GM12878 (cell line): ENCODE results near the gene CNIH2. TPM values are rescaled to one million over a fixed set of nuclear protein-coding genes. Genes with fewer than 3 reads are reported as not detected.

Experiments used
- ASH2L ChIP-seq: fragments of 300-600, 200-600 bp; sonication (generic); IDR thresholded peaks from 2 replicates; pipeline ENCODE4 v1.6.1; 2017; ENCODE audit warnings: low read depth, mild to moderate bottlenecking, borderline replicate concordance
- CREM ChIP-seq: IDR thresholded peaks from 2 replicates; pipeline ENCODE4 v1.6.1; 2014; ENCODE audit warnings: antibody characterized with exemption, low read depth
- ETV6 ChIP-seq, 2 experiments: fragments of 450-650 bp in 1 of 2; IDR thresholded peaks in 1 of 2; conservative IDR thresholded peaks in 1 of 2; 2 replicates each; pipeline ENCODE4 v1.6.1; 2014; ENCODE audit warnings: antibody characterized with exemption in 1 of 2, borderline replicate concordance in 1 of 2, low read depth in 1 of 2, mild to moderate bottlenecking in 1 of 2, moderate library complexity in 1 of 2
- FOS ChIP-seq: IDR thresholded peaks from 3 replicates; pipeline ENCODE4 v1.6.1; 2011; ENCODE audit warnings: borderline replicate concordance; ENCODE audit not compliant: insufficient read length; ENCODE audit errors: extremely low read depth
- GATAD2B ChIP-seq: fragments of 450-650 bp; conservative IDR thresholded peaks from 2 replicates; pipeline ENCODE4 v1.6.1; 2017; ENCODE audit warnings: low read depth, mild to moderate bottlenecking, moderate library complexity
- HDGF ChIP-seq: fragments of 450-650 bp; IDR thresholded peaks from 2 replicates; pipeline ENCODE4 v1.6.1; 2016; ENCODE audit warnings: antibody characterized with exemption
- NFXL1 ChIP-seq: fragments of 450-650 bp; IDR thresholded peaks from 2 replicates; pipeline ENCODE4 v1.6.1; 2017; ENCODE audit warnings: antibody characterized with exemption, mild to moderate bottlenecking, borderline replicate concordance
- RAD21 ChIP-seq: IDR thresholded peaks from 2 replicates; pipeline ENCODE4 v1.6.1; 2011; ENCODE audit warnings: mild to moderate bottlenecking, low read depth, low read length, moderate library complexity; ENCODE audit not compliant: insufficient read depth
- SMARCA5 ChIP-seq: fragments of 450-650 bp; IDR thresholded peaks from 2 replicates; pipeline ENCODE4 v1.6.1; 2017; ENCODE audit warnings: mild to moderate bottlenecking
- TCF7 ChIP-seq: IDR thresholded peaks from 2 replicates; pipeline ENCODE4 v1.6.1; 2014; ENCODE audit warnings: antibody characterized with exemption, borderline replicate concordance
- YBX1 ChIP-seq: fragments of 450-650 bp; IDR thresholded peaks from 2 replicates; pipeline ENCODE4 v1.6.1; 2016; ENCODE audit warnings: antibody characterized with exemption
- ZNF24 ChIP-seq: fragments of 450-650 bp; IDR thresholded peaks from 2 replicates; pipeline ENCODE4 v1.6.1; 2017; ENCODE audit warnings: antibody characterized with exemption, mild to moderate bottlenecking
- polyA plus RNA-seq, 11 experiments: library from polyadenylated mRNA; depleted of rRNA in 4 of 11; unstranded in 6 of 11; stranded (reverse) in 5 of 11; fragments of >200 nt; fragmentation: Nextera tagmentation in 4 of 11; fragmentation: Illumina TruSeq in 1 of 11; extraction: Ambion mirVana in 4 of 11; extraction: Trizol in 1 of 11; gene quantifications; 1 replicate in 1 of 11; 2 replicates in 10 of 11; pipeline versions ENCODE4 v1.2.1 to v1.2.3, GENCODE V29; 2011 to 2016; ENCODE audit warnings: inconsistent platforms in 2 of 11, missing spikeins in 2 of 11, low read depth in 1 of 11
- total RNA-seq, 4 experiments: library from RNA; depleted of rRNA in 3 of 4; stranded (reverse); fragments of >200 nt in 3 of 4; fragmentation: Illumina TruSeq in 1 of 4; extraction: Trizol in 1 of 4; gene quantifications; 2 replicates each; pipeline versions ENCODE4 v1.2.1 to v1.2.3, GENCODE V29; 2013 to 2021
- TF ChIP-seq, protein P1 (sequence below): IDR thresholded peaks from 2 replicates; pipeline ENCODE4 v1.6.1; 2011; ENCODE audit warnings: low read depth, low read length, improper control_type of control experiment, borderline replicate concordance
- TF ChIP-seq, protein P2 (sequence below): fragments of 450-650 bp; IDR thresholded peaks from 2 replicates; pipeline ENCODE4 v1.6.1; 2016; ENCODE audit warnings: mild to moderate bottlenecking
- TF ChIP-seq, protein P3 (sequence below): fragments of 450-650 bp; conservative IDR thresholded peaks from 2 replicates; pipeline ENCODE4 v1.6.1; 2017; ENCODE audit warnings: mild to moderate bottlenecking, moderate library complexity
- TF ChIP-seq, protein P4 (sequence below): fragments of 450-650 bp; IDR thresholded peaks from 2 replicates; pipeline ENCODE4 v1.6.1; 2017; ENCODE audit warnings: mild to moderate bottlenecking
- TF ChIP-seq, protein P5 (sequence below): fragments of 450-650 bp; IDR thresholded peaks from 2 replicates; pipeline ENCODE4 v1.6.1; 2016; ENCODE audit warnings: mild to moderate bottlenecking, moderate library complexity, borderline replicate concordance
- TF ChIP-seq, protein P6 (sequence below): IDR thresholded peaks from 2 replicates; pipeline ENCODE4 v1.6.1; 2012; ENCODE audit warnings: low read depth, low read length, improper control_type of control experiment

Gene CNIH2
- total and polyA plus RNA-seq, 10 of the 15 experiments (the other 5 are each of a cell fraction or from before 2014, with no cell fraction given): 0.07 to 1.3 (median 0.68) TPM; not detected in 2

DNA sequence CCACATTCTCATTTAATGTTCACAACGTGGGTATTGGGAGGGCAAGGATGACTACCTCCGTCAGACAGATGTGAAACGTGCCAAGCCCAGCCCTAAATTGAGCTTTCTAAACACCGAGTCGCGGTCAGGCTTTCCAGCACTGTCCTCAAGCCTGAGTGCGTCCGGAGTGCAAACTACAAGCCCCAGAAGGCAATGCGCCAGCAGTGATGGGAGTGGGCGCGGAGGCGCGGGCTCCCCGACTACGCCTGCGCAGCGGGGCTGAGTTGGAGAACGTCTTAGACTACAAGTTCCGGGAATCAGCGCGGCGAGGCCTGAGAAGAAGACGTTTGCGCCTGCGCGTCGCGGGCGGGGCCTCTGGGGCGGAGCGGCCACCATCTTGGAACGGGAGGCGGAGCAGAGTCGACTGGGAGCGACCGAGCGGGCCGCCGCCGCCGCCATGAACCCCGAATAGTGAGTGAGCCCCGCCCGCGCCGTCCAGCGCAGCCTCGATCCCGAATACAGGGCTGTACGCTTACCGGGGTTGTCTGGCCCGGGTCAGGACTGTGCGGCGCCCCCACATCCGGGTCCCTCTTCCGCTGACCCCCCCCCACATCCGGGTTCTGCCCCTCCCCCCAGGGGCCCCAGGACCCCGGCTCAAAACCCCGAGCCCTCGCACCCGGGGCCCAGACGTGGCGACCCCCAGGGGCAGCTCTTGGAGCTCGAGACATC is 9.6 kb upstream of the CNIH2 start, which contains the start of gene RAB1B (continued):
- TF ChIP-seq HDGF: peak; percentile 57
- no peak for TF ChIP-seq FOS
- TF ChIP-seq, protein P1, sequence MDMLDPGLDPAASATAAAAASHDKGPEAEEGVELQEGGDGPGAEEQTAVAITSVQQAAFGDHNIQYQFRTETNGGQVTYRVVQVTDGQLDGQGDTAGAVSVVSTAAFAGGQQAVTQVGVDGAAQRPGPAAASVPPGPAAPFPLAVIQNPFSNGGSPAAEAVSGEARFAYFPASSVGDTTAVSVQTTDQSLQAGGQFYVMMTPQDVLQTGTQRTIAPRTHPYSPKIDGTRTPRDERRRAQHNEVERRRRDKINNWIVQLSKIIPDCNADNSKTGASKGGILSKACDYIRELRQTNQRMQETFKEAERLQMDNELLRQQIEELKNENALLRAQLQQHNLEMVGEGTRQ: no peak
- TF ChIP-seq, protein P2, sequence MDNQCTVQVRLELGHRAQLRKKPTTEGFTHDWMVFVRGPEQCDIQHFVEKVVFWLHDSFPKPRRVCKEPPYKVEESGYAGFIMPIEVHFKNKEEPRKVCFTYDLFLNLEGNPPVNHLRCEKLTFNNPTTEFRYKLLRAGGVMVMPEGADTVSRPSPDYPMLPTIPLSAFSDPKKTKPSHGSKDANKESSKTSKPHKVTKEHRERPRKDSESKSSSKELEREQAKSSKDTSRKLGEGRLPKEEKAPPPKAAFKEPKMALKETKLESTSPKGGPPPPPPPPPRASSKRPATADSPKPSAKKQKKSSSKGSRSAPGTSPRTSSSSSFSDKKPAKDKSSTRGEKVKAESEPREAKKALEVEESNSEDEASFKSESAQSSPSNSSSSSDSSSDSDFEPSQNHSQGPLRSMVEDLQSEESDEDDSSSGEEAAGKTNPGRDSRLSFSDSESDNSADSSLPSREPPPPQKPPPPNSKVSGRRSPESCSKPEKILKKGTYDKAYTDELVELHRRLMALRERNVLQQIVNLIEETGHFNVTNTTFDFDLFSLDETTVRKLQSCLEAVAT: no peak
- no peak; the same call in 1 of the 2 replicates for TF ChIP-seq GATAD2B
- TF ChIP-seq SMARCA5: no peak
- no peak for TF ChIP-seq RAD21
- no peak for TF ChIP-seq ZNF24
- TF ChIP-seq, protein P3, sequence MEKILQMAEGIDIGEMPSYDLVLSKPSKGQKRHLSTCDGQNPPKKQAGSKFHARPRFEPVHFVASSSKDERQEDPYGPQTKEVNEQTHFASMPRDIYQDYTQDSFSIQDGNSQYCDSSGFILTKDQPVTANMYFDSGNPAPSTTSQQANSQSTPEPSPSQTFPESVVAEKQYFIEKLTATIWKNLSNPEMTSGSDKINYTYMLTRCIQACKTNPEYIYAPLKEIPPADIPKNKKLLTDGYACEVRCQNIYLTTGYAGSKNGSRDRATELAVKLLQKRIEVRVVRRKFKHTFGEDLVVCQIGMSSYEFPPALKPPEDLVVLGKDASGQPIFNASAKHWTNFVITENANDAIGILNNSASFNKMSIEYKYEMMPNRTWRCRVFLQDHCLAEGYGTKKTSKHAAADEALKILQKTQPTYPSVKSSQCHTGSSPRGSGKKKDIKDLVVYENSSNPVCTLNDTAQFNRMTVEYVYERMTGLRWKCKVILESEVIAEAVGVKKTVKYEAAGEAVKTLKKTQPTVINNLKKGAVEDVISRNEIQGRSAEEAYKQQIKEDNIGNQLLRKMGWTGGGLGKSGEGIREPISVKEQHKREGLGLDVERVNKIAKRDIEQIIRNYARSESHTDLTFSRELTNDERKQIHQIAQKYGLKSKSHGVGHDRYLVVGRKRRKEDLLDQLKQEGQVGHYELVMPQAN: no peak; the same call in 1 of the 2 replicates
- TF ChIP-seq TCF7: no peak
- TF ChIP-seq, protein P4, sequence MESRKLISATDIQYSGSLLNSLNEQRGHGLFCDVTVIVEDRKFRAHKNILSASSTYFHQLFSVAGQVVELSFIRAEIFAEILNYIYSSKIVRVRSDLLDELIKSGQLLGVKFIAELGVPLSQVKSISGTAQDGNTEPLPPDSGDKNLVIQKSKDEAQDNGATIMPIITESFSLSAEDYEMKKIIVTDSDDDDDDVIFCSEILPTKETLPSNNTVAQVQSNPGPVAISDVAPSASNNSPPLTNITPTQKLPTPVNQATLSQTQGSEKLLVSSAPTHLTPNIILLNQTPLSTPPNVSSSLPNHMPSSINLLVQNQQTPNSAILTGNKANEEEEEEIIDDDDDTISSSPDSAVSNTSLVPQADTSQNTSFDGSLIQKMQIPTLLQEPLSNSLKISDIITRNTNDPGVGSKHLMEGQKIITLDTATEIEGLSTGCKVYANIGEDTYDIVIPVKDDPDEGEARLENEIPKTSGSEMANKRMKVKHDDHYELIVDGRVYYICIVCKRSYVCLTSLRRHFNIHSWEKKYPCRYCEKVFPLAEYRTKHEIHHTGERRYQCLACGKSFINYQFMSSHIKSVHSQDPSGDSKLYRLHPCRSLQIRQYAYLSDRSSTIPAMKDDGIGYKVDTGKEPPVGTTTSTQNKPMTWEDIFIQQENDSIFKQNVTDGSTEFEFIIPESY: no peak
- no peak for TF ChIP-seq YBX1
- TF ChIP-seq, protein P5, sequence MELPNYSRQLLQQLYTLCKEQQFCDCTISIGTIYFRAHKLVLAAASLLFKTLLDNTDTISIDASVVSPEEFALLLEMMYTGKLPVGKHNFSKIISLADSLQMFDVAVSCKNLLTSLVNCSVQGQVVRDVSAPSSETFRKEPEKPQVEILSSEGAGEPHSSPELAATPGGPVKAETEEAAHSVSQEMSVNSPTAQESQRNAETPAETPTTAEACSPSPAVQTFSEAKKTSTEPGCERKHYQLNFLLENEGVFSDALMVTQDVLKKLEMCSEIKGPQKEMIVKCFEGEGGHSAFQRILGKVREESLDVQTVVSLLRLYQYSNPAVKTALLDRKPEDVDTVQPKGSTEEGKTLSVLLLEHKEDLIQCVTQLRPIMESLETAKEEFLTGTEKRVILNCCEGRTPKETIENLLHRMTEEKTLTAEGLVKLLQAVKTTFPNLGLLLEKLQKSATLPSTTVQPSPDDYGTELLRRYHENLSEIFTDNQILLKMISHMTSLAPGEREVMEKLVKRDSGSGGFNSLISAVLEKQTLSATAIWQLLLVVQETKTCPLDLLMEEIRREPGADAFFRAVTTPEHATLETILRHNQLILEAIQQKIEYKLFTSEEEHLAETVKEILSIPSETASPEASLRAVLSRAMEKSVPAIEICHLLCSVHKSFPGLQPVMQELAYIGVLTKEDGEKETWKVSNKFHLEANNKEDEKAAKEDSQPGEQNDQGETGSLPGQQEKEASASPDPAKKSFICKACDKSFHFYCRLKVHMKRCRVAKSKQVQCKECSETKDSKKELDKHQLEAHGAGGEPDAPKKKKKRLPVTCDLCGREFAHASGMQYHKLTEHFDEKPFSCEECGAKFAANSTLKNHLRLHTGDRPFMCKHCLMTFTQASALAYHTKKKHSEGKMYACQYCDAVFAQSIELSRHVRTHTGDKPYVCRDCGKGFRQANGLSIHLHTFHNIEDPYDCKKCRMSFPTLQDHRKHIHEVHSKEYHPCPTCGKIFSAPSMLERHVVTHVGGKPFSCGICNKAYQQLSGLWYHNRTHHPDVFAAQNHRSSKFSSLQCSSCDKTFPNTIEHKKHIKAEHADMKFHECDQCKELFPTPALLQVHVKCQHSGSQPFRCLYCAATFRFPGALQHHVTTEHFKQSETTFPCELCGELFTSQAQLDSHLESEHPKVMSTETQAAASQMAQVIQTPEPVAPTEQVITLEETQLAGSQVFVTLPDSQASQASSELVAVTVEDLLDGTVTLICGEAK: no peak; the same call in 1 of the 2 replicates
- TF ChIP-seq CREM: peak; percentile 81
- no peak for TF ChIP-seq ASH2L
- no peak for TF ChIP-seq NFXL1
- TF ChIP-seq, protein P6, sequence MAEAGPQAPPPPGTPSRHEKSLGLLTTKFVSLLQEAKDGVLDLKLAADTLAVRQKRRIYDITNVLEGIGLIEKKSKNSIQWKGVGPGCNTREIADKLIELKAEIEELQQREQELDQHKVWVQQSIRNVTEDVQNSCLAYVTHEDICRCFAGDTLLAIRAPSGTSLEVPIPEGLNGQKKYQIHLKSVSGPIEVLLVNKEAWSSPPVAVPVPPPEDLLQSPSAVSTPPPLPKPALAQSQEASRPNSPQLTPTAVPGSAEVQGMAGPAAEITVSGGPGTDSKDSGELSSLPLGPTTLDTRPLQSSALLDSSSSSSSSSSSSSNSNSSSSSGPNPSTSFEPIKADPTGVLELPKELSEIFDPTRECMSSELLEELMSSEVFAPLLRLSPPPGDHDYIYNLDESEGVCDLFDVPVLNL: peak; percentile 57; the same call in 1 of the 2 replicates
- TF ChIP-seq ETV6 (conservative IDR thresholded peaks at IDR 0.05 in 1 of 2, IDR thresholded peaks at IDR 0.05 in 1 of 2; ENCODE audit: borderline replicate concordance in 1 of 2, low read depth in 1 of 2): no peak
